Right lobe of liver (tissue), 4 donors: Measurements from ENCODE around the gene TBX1.

ENCODE experiments used
- CTCF ChIP-seq, 4 donors: fragments of 200-600 bp in 3 of 4; fragments of 450-650 bp in 1 of 4; IDR thresholded peaks; one replicate each; pipeline versions ENCODE4 v1.5.1 to v1.8.0; 2016 to 2022; ENCODE audit warnings: antibody characterized with exemption in 4 of 4, mild to moderate bottlenecking in 2 of 4
- POLR2A ChIP-seq: fragments of 450-650 bp; IDR thresholded peaks from one replicate; pipeline ENCODE4 v1.6.1; 2017; ENCODE audit warnings: antibody characterized with exemption, mild to moderate bottlenecking
- donor health status: DM: no; HTN: no; CAD: no.
- donor health status: DM: no; HTN: no; CAD: no.
- donor health status: DM: no; HTN: yes; CAD: no.

- TF ChIP-seq CTCF (IDR thresholded peaks at IDR 0.05) (no peak), POLR2A (no peak)
Observed at GRCh38 chr22:19750507-19751490, 9.8 kb upstream of the TBX1 start.
